ENCODE results near the gene NHERF2.

The NHERF2 gene

DNA sequence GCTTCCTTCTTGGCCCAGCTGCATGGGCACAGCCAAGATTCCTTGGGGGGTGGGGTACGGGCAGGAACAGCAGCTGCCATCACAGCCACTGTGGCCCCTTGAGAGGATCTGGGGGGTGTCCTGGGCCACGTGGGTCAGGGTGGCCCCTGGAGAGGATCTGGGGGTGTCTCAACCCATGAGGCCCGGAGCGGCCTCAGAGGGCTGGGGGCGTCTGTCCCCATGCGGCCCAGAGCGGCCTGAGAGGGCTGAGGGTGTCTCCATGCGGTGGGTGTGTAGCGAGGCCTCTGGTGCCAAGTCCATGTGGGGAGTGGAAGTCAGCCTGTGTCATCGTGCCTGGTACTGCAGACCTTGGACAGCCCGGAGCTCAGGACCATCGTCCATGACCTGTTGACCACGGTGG is 34.8 kb downstream of the NHERF2 start:
- TF ChIP-seq, protein P1, sequence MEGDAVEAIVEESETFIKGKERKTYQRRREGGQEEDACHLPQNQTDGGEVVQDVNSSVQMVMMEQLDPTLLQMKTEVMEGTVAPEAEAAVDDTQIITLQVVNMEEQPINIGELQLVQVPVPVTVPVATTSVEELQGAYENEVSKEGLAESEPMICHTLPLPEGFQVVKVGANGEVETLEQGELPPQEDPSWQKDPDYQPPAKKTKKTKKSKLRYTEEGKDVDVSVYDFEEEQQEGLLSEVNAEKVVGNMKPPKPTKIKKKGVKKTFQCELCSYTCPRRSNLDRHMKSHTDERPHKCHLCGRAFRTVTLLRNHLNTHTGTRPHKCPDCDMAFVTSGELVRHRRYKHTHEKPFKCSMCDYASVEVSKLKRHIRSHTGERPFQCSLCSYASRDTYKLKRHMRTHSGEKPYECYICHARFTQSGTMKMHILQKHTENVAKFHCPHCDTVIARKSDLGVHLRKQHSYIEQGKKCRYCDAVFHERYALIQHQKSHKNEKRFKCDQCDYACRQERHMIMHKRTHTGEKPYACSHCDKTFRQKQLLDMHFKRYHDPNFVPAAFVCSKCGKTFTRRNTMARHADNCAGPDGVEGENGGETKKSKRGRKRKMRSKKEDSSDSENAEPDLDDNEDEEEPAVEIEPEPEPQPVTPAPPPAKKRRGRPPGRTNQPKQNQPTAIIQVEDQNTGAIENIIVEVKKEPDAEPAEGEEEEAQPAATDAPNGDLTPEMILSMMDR (conservative IDR thresholded peaks at IDR 0.05; ENCODE audit: control insufficient read depth, insufficient read depth, low read depth, low read length): no peak
- no peak overlapping the region for H3K4me3 ChIP-seq (ENCODE audit: control insufficient read depth, low read depth, low read length)
- DNase-seq (ENCODE audit: low read depth): no peak

DNA sequence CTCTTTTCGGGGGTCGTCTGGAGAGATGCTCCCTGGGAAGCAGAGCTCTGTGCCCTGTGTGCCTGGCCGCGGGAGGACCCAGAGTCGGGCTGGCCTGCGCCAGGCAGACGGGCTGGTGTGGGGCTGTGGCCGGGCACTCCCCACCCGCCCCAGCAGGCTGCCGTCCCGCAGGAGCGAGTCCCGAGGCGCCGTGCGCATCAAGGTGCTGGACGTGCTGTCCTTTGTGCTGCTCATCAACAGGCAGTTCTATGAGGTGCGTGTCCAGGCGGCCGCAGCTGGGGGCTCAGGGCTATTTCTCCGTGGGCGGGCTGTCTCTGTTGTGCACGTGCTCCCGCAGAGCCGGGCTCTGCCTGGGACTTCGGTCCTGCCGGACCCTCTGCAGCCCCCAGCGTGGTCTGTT is 36.1 kb downstream of the NHERF2 start:
- no peak overlapping the region for H3K4me3 ChIP-seq (ENCODE audit: control insufficient read depth, low read depth, low read length)
- TF ChIP-seq, protein P1 (conservative IDR thresholded peaks at IDR 0.05; ENCODE audit: control insufficient read depth, insufficient read depth, low read depth, low read length): no peak
- no peak for DNase-seq (ENCODE audit: low read depth)

GRCh38 chr16:2063861-2064260 is 37.2 kb downstream of the NHERF2 start:
- TF ChIP-seq, protein P1 (conservative IDR thresholded peaks at IDR 0.05; ENCODE audit: control insufficient read depth, insufficient read depth, low read depth, low read length): no peak
- no peak for DNase-seq (ENCODE audit: low read depth)
- no peak overlapping the region for H3K4me3 ChIP-seq (ENCODE audit: control insufficient read depth, low read depth, low read length)

DNA sequence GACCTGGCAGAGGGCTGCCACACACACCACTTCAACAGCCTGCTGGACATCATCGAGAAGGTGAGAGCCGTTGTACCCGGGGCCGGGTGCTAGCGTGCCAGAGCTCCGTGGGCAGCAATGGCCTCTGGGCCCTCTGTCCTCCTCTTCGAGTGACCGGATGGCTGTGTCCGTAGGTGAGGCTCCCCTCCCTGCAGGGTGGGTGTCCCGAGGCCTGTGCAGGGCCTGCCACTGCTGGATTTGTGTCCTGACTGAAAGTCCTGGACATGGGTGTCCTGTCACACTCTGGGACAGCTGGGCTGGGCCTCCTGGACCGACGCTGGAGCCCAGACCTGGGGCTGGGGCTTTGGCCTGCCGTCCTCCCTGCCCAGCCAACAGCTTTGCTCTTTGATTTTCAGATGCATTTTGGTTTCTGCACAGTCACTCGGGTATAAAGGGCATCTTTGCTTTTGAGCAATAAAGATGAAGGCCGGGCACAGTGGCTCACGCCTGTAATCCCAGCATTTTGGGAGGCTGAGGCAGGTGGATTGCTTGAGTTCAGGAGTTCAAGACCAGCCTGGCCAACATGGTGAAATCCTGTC is 37.8 kb downstream of the NHERF2 start:
- DNase-seq (ENCODE audit: low read depth): no peak
- H3K4me3 ChIP-seq (ENCODE audit: control insufficient read depth, low read depth, low read length): no peak overlapping the region
- TF ChIP-seq, protein P1 (conservative IDR thresholded peaks at IDR 0.05; ENCODE audit: control insufficient read depth, insufficient read depth, low read depth, low read length): no peak

GRCh38 chr16:2066139-2066538 is 39.4 kb downstream of the NHERF2 start:
- no peak overlapping the region for H3K4me3 ChIP-seq (ENCODE audit: control insufficient read depth, low read depth, low read length)
- TF ChIP-seq, protein P1 (conservative IDR thresholded peaks at IDR 0.05; ENCODE audit: control insufficient read depth, insufficient read depth, low read depth, low read length): no peak
- DNase-seq (ENCODE audit: low read depth): no peak

DNA sequence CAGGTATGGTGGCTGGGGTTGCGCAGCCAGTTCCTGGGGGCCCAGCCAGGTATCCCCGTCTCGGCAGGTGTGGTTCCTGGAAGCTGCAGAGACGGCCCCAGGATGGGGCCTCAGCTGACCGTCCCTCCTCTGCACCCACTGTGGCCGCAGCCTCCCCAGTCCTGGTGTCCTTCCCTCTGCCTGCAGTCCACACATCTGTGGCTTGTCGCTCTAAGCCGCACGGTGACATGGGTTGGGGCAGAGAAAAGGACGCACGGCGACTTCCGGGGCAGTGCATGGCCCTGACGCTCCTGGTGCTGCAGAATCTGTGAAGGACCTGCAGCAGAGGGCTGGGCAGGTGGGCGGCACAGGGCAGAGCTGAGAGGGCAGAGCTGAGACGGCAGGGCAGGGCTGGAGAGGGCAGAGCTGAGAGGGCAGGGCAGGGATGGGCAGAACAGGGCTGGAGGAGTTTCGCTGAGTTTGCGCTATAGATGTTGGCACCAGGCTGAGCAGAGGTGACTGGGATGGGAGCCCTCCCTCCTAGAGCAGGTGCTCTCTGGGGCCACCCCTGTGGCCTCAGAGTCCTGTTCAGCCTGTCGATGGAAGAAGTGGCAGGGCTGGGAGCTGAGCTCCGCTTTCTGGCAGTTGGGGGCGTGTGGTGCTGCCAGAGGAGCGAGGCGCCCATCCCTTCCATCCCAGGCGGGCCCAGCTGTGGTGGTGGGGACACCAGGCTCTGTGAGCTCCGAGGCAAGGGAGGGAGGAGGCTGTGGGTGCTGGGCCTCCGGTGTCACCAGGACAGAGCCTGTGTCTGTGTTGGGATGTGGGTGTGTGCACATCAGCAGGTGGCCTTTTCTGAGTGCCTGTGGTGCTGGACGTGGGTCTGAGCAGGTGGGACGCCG is 44.1 kb downstream of the NHERF2 start:
- no peak overlapping the region for H3K4me3 ChIP-seq (ENCODE audit: control insufficient read depth, low read depth, low read length)
- TF ChIP-seq, protein P1 (conservative IDR thresholded peaks at IDR 0.05; ENCODE audit: control insufficient read depth, insufficient read depth, low read depth, low read length): no peak

More for the DNA sequence above, 44.1 kb downstream of the NHERF2 start:
- no peak for DNase-seq (ENCODE audit: low read depth)
